K562 (cell line): ENCODE measurements around the gene CSTF1. TPM values are rescaled to one million over a fixed set of nuclear protein-coding genes. Genes with fewer than 3 reads are reported as not detected.

ENCODE experiments used
- ATAC-seq: fragments of 200-7000 bp; cut with Tn5 transposase; 3 replicates; pipeline ENCODE4 v1.9.1; 2020; ENCODE audit warnings: moderate library complexity
- BruUV-seq: library from RNA; stranded (reverse); fragments of 400-500 nt; replicated peaks from 2 replicates; lab custom pipeline; 2021; lab: Mats Ljungman, UMichigan
- CTCF ChIA-PET: fragments of 300-600 bp; formaldehyde crosslinking; extraction: SDS; loops from one replicate; lab custom pipeline; 2021; ENCODE audit warnings: low intra/inter-chr PET ratio; lab: Yijun Ruan, JAX
- POLR2A ChIA-PET: fragments of 300-600, 350-650 bp; sonication (Branson Sonifier 250); formaldehyde crosslinking; extraction: SDS; loops from one replicate; lab custom pipeline; 2021; ENCODE audit warnings: antibody characterized with exemption, inconsistent platforms; lab: Yijun Ruan, JAX
- DNase-seq, 4 experiments: peaks; one replicate each; pipeline versions ENCODE4 v3.0.0 to v3.0.0-alpha.2; 2011 to 2018; ENCODE audit warnings: low spot score in 3 of 4, mixed read lengths in 3 of 4; ENCODE audit errors: extremely low read depth in 1 of 4
- FAIRE-seq: peaks from 2 replicates; lab custom pipeline; 2011; peaks lifted over from hg19 to GRCh38; lab: Jason Lieb, UNC
- H2AFZ ChIP-seq: 2 replicates; pipeline ENCODE4 v1.6.0; 2011; ENCODE audit warnings: low read depth, low read length, control low read depth, inconsistent platforms
- H3K27ac ChIP-seq: fragments of 200-600 bp; 3 replicates; pipeline ENCODE4 v1.8.0; 2011; ENCODE audit warnings: low read depth, mild to moderate bottlenecking, control low read depth, inconsistent platforms, low read length, moderate library complexity, mixed read lengths; ENCODE audit errors: extremely low read depth
- H3K27me3 ChIP-seq, 2 experiments: fragments of 300-600 bp in 1 of 2; 2 replicates in 1 of 2; 3 replicates in 1 of 2; pipeline versions ENCODE4 v1.6.0 to v1.8.0; 2011; ENCODE audit warnings: inconsistent platforms in 2 of 2, low read length in 2 of 2, mild to moderate bottlenecking in 1 of 2, mixed read lengths in 1 of 2, moderate library complexity in 1 of 2; ENCODE audit not compliant: control insufficient read depth in 2 of 2, insufficient read depth in 2 of 2
- H3K36me3 ChIP-seq: fragments of 300-600 bp; 3 replicates; pipeline ENCODE4 v1.8.0; 2011; ENCODE audit warnings: mild to moderate bottlenecking, low read length, inconsistent platforms; ENCODE audit not compliant: control insufficient read depth, insufficient read depth
- H3K4me1 ChIP-seq, 2 experiments: fragments of 200-600 bp in 1 of 2; replicated peaks in 1 of 2; 2 replicates in 1 of 2; 3 replicates in 1 of 2; pipeline versions ENCODE4 v1.5.1 to v1.8.0; 2011; ENCODE audit warnings: inconsistent platforms in 2 of 2, low read length in 2 of 2, mild to moderate bottlenecking in 1 of 2, mixed read lengths in 1 of 2, moderate library complexity in 1 of 2; ENCODE audit not compliant: control insufficient read depth in 2 of 2, insufficient read depth in 2 of 2
- H3K4me2 ChIP-seq: 2 replicates; pipeline ENCODE4 v1.6.1; 2011; ENCODE audit warnings: low read length, control low read depth, inconsistent platforms, mixed read lengths; ENCODE audit not compliant: insufficient read depth
- H3K4me3 ChIP-seq: fragments of 200-600 bp; sonication (generic), shearing (Covaris generic); 2 replicates; pipeline ENCODE4 v1.5.1; 2016; ENCODE audit warnings: control low read depth, inconsistent platforms
- H3K79me2 ChIP-seq: fragments of 200-600 bp; 3 replicates; pipeline ENCODE4 v1.8.0; 2011; ENCODE audit warnings: low read length, inconsistent platforms; ENCODE audit not compliant: control insufficient read depth, insufficient read depth
- H3K9ac ChIP-seq, 2 experiments: 2 replicates each; pipeline versions ENCODE4 v1.6.0 to v1.6.1; 2011; ENCODE audit warnings: low read depth in 2 of 2, low read length in 2 of 2, control low read depth in 1 of 2, inconsistent platforms in 1 of 2, mild to moderate bottlenecking in 1 of 2, mixed read lengths in 1 of 2; ENCODE audit not compliant: insufficient read depth in 1 of 2
- H3K9me1 ChIP-seq: one replicate; pipeline ENCODE4 v1.6.0; 2011; ENCODE audit warnings: inconsistent platforms, mild to moderate bottlenecking, low read length, moderate library complexity; ENCODE audit not compliant: control insufficient read depth, insufficient read depth
- H3K9me3 ChIP-seq: replicated peaks from 2 replicates; pipeline ENCODE4 v1.5.1; 2011; ENCODE audit warnings: low read depth, low read length, inconsistent platforms; ENCODE audit not compliant: control insufficient read depth, insufficient read depth
- H4K20me1 ChIP-seq: replicated peaks from 2 replicates; pipeline ENCODE4 v1.6.1; 2011; ENCODE audit warnings: low read length, inconsistent platforms, mixed read lengths; ENCODE audit not compliant: control insufficient read depth, insufficient read depth
- CBFA2T2 ChIP-seq: fragments of 450-650 bp; conservative IDR thresholded peaks from 2 replicates; pipeline ENCODE4 v1.6.1; 2017; ENCODE audit warnings: mild to moderate bottlenecking
- CREM ChIP-seq: IDR thresholded peaks from 2 replicates; pipeline ENCODE4 v1.6.1; 2014; ENCODE audit warnings: antibody characterized with exemption, low read depth
- FOXM1 ChIP-seq, 2 experiments: fragments of 450-650 bp in 1 of 2; sonication (generic) in 1 of 2; formaldehyde crosslinking in 1 of 2; IDR thresholded peaks; 2 replicates each; pipeline versions ENCODE4 v1.6.1 to v1.9.0; 2017 to 2022; ENCODE audit warnings: low read depth in 2 of 2, mild to moderate bottlenecking in 2 of 2, missing genetic modification reagents in 1 of 2, moderate library complexity in 1 of 2
- KAT7 ChIP-seq: sonication (generic); formaldehyde crosslinking; IDR thresholded peaks from 2 replicates; pipeline ENCODE4 v1.8.0; 2022; ENCODE audit warnings: missing genetic modification reagents, mild to moderate bottlenecking, borderline replicate concordance
- PHTF2 ChIP-seq: fragments of 250-450 bp; sonication (Bioruptor Pico); IDR thresholded peaks from 2 replicates; pipeline ENCODE4 v1.5.0; 2021; ENCODE audit warnings: mild to moderate bottlenecking
- RNF2 ChIP-seq: sonication (generic); IDR thresholded peaks from 2 replicates; pipeline ENCODE4 v1.6.1; 2016
- SMARCA4 ChIP-seq: fragments of 450-650 bp; IDR thresholded peaks from 2 replicates; pipeline ENCODE4 v1.6.1; 2016
- TGIF2 ChIP-seq: sonication (generic); formaldehyde crosslinking; IDR thresholded peaks from 2 replicates; pipeline ENCODE4 v1.8.1; 2022; ENCODE audit warnings: mild to moderate bottlenecking, missing genetic modification reagents, moderate library complexity
- TRIM25 ChIP-seq: fragments of 450-650 bp; IDR thresholded peaks from 2 replicates; pipeline ENCODE4 v1.7.0; 2016; ENCODE audit warnings: borderline replicate concordance
- WGBS: fragments of 100-300 bp; shearing (Covaris generic); methylation state at CpG from one replicate; pipeline ENCODE4 v1.1.6; 2016; ENCODE audit warnings: low coverage, mixed read lengths; ENCODE audit not compliant: insufficient coverage; ENCODE audit errors: missing lambda C conversion rate; 5-methylcytosine and 5-hydroxymethylcytosine counted together
- in situ Hi-C: fragments of 300-500 bp; cut with MboI; formaldehyde crosslinking; loops from 4 replicates; pipeline ENCODE4 v1.15.0; 2018; ENCODE audit warnings: inconsistent platforms, mixed read lengths
- intact Hi-C: fragments of 100-400 bp; cut with micrococcal nuclease; formaldehyde crosslinking; loops from 2 replicates; pipeline ENCODE4 v1.14.2; 2022
- polyA plus RNA-seq, 8 experiments: library from polyadenylated mRNA; depleted of rRNA in 4 of 8; stranded (reverse) in 5 of 8; unstranded in 3 of 8; fragments of >200 nt; fragmentation: Nextera tagmentation in 2 of 8; fragmentation: Illumina TruSeq in 1 of 8; extraction: Ambion mirVana in 2 of 8; extraction: Trizol in 1 of 8; gene quantifications; 2 replicates each; pipeline versions ENCODE4 v1.2.1 to v1.2.3, GENCODE V29; 2011 to 2014; ENCODE audit warnings: inconsistent platforms in 1 of 8, missing spikeins in 1 of 8
- total RNA-seq, 7 experiments: library from RNA; depleted of rRNA in 6 of 7; stranded (reverse); fragments of >200 nt in 6 of 7; fragmentation: Illumina TruSeq in 2 of 7; extraction: Trizol in 2 of 7; gene quantifications; 2 replicates each; pipeline versions ENCODE4 v1.2.1 to v1.2.3, GENCODE V29; 2011 to 2021; ENCODE audit warnings: low replicate concordance in 1 of 7
- TF ChIP-seq, protein P1 (sequence below): sonication (generic); formaldehyde crosslinking; IDR thresholded peaks from 2 replicates; pipeline ENCODE4 v1.4.0; 2020; ENCODE audit warnings: mild to moderate bottlenecking, missing genetic modification reagents
- TF ChIP-seq, protein P2 (sequence below), 2 experiments: IDR thresholded peaks in 1 of 2; conservative IDR thresholded peaks in 1 of 2; 2 replicates each; pipeline ENCODE4 v1.6.1; 2016; ENCODE audit warnings: low read depth in 2 of 2, mild to moderate bottlenecking in 1 of 2, missing compliant biosample characterization in 1 of 2, missing genetic modification characterization in 1 of 2, moderate library complexity in 1 of 2

Gene CSTF1
- total and polyA plus RNA-seq, 9 of the 15 experiments (the other 6 are each of a cell fraction or from before 2014, with no cell fraction given) = 30.8 to 110 (median 53.4) TPM

DNA sequence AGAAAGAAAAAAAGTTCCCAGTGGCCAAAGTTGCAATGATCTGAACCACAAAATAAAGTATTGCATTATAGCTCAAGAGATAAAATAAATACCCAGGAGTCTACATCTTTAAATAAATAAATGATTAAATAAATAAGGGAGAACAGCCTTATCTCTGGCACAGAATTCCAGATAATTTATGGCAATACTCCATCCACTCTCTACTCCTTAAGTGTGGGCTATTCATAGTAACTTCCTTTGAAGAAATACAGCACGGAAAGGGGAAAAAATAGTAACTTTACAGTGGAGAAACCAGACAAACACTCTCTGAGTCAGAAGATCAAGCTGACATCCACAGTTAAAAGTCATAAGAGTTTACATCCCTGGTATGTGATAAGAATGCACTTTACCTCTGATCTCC, 12.1 kb upstream of the CSTF1 start (continued):
- TF ChIP-seq TRIM25 = no peak

DNA sequence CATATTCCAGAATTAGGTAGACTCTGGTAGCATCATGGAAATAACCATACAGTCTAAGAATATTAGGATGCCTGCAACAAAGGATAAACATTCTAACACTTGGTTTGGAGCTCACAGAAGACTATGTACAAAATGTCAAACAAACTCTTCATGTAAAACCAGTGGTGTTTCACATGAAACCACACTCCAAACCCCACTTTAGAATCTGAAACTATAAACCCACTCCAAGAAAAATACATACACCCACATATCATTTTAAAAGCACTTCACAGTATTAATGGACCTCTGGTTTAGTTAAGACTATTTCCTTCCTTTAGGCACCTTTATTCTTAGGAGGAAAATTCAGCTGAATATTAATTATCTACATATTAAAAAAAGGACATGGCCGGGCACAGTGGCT, 10.9 kb upstream of the CSTF1 start:
- peaks cover 0 to 16% of the 10 kb centered on the region in 2 experiments; a peak in 2 of 5 replicates for H3K4me1 ChIP-seq
- H3K36me3 ChIP-seq = peaks cover 91% of the 10 kb centered on the region
- no peaks in the 10 kb centered on the region for H3K9me1 ChIP-seq
- ChIA-PET POLR2A (interaction anchor here (0.7 to 1.2 kb wide), 3 partner anchors 9 to 84 kb away, joined by 3 to 4 read pairs (median 3); no protein-coding TSS in a partner anchor), CTCF (no interaction called here)
- WGBS = 75% methylated on average over 1 of the region's 1 CpG
- DNase-seq (no peak), ATAC-seq (no peak), FAIRE-seq (no peak)
- peaks cover 88% of the 10 kb centered on the region for H3K79me2 ChIP-seq
- intact Hi-C loops = no loop called here
- H3K4me2 ChIP-seq = no peak overlapping the region
- H3K9me3 ChIP-seq = no peaks in the 10 kb centered on the region
- H4K20me1 ChIP-seq = no peaks in the 10 kb centered on the region; the same call in 1 of the 2 replicates
- no peak overlapping the region for H2AFZ ChIP-seq
- H3K27me3 ChIP-seq = no peaks in the 10 kb centered on the region
- in situ Hi-C loops = no loop called here
- no TSS peak for BruUV-seq
- no peak overlapping the region for H3K9ac ChIP-seq
- no peak overlapping the region for H3K4me3 ChIP-seq
- no peak overlapping the region for H3K27ac ChIP-seq
- TF ChIP-seq CBFA2T2 (no peak), PHTF2 (CRISPR knock-in tag) (no peak), FOXM1 (IDR thresholded peaks at IDR 0.05; ENCODE audit: low read depth) (no peak), FOXM1 (CRISPR knock-in tag; IDR thresholded peaks at IDR 0.05; ENCODE audit: low read depth) (no peak), TGIF2 (CRISPR knock-in tag) (no peak), KAT7 (CRISPR knock-in tag) (no peak), SMARCA4 (no peak), RNF2 (no peak), CREM (no peak)
- TF ChIP-seq, protein P1, sequence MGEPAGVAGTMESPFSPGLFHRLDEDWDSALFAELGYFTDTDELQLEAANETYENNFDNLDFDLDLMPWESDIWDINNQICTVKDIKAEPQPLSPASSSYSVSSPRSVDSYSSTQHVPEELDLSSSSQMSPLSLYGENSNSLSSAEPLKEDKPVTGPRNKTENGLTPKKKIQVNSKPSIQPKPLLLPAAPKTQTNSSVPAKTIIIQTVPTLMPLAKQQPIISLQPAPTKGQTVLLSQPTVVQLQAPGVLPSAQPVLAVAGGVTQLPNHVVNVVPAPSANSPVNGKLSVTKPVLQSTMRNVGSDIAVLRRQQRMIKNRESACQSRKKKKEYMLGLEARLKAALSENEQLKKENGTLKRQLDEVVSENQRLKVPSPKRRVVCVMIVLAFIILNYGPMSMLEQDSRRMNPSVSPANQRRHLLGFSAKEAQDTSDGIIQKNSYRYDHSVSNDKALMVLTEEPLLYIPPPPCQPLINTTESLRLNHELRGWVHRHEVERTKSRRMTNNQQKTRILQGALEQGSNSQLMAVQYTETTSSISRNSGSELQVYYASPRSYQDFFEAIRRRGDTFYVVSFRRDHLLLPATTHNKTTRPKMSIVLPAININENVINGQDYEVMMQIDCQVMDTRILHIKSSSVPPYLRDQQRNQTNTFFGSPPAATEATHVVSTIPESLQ (CRISPR knock-in tag) = no peak
- TF ChIP-seq, protein P2, sequence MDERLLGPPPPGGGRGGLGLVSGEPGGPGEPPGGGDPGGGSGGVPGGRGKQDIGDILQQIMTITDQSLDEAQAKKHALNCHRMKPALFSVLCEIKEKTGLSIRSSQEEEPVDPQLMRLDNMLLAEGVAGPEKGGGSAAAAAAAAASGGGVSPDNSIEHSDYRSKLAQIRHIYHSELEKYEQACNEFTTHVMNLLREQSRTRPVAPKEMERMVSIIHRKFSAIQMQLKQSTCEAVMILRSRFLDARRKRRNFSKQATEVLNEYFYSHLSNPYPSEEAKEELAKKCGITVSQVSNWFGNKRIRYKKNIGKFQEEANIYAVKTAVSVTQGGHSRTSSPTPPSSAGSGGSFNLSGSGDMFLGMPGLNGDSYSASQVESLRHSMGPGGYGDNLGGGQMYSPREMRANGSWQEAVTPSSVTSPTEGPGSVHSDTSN (CRISPR knock-in tag; IDR thresholded peaks at IDR 0.05; ENCODE audit: low read depth) = no peak
- TF ChIP-seq, protein P2 (tag; conservative IDR thresholded peaks at IDR 0.05; ENCODE audit: low read depth) = no peak
